DMS 273 (cell line): ENCODE data around the gene ARHGAP15.
"Not testable (repeated sequence)": the region's sequence is repeated elsewhere in the genome, so short reads cannot be mapped to it uniquely, and the experiment has no call there.

Experiments
- DNase-seq: peaks from one replicate; lab custom pipeline; 2025; ENCODE audit not compliant: unreplicated experiment; lab: John Stamatoyannopoulos, UW

The ARHGAP15 gene

GRCh38 chr2:143522699-143523098 lies 393.5 kb downstream of the ARHGAP15 start:
- no peak for DNase-seq

GRCh38 chr2:143524119-143524553 lies 394.9 kb downstream of the ARHGAP15 start:
- no peak for DNase-seq

- no peak for DNase-seq
These were observed 395.6 kb downstream of the ARHGAP15 start for GRCh38 chr2:143524559-143525401.

GRCh38 chr2:143525402-143525860 lies 396.2 kb downstream of the ARHGAP15 start:
- no peak for DNase-seq

- no peak for DNase-seq
These were observed 397.3 kb downstream of the ARHGAP15 start for GRCh38 chr2:143526498-143526897.

GRCh38 chr2:143528021-143528420 lies 398.8 kb downstream of the ARHGAP15 start:
- no peak for DNase-seq

- DNase-seq, result no peak
These were observed 400.0 kb downstream of the ARHGAP15 start for GRCh38 chr2:143529118-143529720.

GRCh38 chr2:143530758-143531157 lies 401.5 kb downstream of the ARHGAP15 start:
- DNase-seq, result no peak

GRCh38 chr2:143532061-143532460 lies 402.8 kb downstream of the ARHGAP15 start:
- DNase-seq, result no peak

- no peak for DNase-seq
These were observed 404.6 kb downstream of the ARHGAP15 start for GRCh38 chr2:143533846-143534245.

GRCh38 chr2:143535802-143536201 lies 406.6 kb downstream of the ARHGAP15 start:
- DNase-seq, result no peak

- DNase-seq, result not testable (repeated sequence)
These were observed 412.7 kb downstream of the ARHGAP15 start for GRCh38 chr2:143541899-143542298.

GRCh38 chr2:143545059-143545948 lies 416.1 kb downstream of the ARHGAP15 start:
- DNase-seq, result no peak

- DNase-seq, result no peak
These were observed 416.7 kb downstream of the ARHGAP15 start for GRCh38 chr2:143545949-143546255.

- DNase-seq, result no peak
These were observed 418.8 kb downstream of the ARHGAP15 start for GRCh38 chr2:143548032-143548431.

GRCh38 chr2:143550500-143550899 lies 421.3 kb downstream of the ARHGAP15 start:
- DNase-seq, result no peak

- DNase-seq, result no peak
These were observed 422.9 kb downstream of the ARHGAP15 start for GRCh38 chr2:143551971-143552650.

- no peak for DNase-seq
These were observed 424.0 kb downstream of the ARHGAP15 start for GRCh38 chr2:143553261-143553660.

GRCh38 chr2:143558665-143559064 lies 429.4 kb downstream of the ARHGAP15 start:
- DNase-seq, result no peak

- no peak for DNase-seq
These were observed 429.9 kb downstream of the ARHGAP15 start for GRCh38 chr2:143559147-143559546.

- DNase-seq, result no peak
These were observed 431.5 kb downstream of the ARHGAP15 start for GRCh38 chr2:143560724-143561123.
